ENCODE results near the gene SMC5.

DNA sequence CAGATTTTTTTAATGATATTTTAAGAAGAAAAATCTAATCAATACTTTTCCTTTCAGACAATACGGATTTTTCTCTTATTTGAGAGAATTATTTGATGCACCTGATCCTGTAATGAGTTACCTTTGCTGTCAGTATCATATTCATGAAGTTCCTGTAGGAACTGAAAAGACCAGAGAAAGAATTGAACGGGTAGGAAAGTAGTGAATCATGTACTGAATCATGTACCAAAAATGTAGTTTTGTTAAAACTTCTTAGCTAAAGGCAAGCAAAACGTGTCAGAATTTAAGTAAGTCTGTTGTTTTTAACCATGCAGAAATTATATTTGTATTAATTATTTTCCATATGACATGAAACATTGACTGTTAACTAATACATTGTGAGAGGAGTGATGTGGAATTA, 56.6 kb downstream of the SMC5 start:
- TF ChIP-seq CTCF (IDR thresholded peaks at IDR 0.05 in 4 of 5, conservative IDR thresholded peaks at IDR 0.05 in 1 of 5) (no peak), POLR2A (IDR thresholded peaks at IDR 0.05) (no peak)

Measured in gastrocnemius medialis (tissue), 4 donors.